Breast epithelium (tissue), 4 donors: ENCODE results near the gene SERTAD4. TPM values are rescaled to one million over a fixed set of nuclear protein-coding genes. Genes with fewer than 3 reads are reported as not detected.

Experiments used
- DNase-seq, 2 donors: peaks; one replicate each; pipeline ENCODE4 v3.0.0-alpha.2; 2019; ENCODE audit warnings: low spot score in 2 of 2
- H3K27ac ChIP-seq, 2 donors: fragments of 200-600 bp; sonication (generic) in 1 of 2; one replicate each; pipeline ENCODE4 v1.5.1; 2016 to 2019; ENCODE audit warnings: mild to moderate bottlenecking in 1 of 2
- H3K27me3 ChIP-seq, 2 donors: fragments of 200-600 bp; sonication (generic) in 1 of 2; one replicate each; pipeline versions ENCODE4 v1.5.1 to v1.6.0; 2017 to 2019; ENCODE audit warnings: control low read depth in 1 of 2, mild to moderate bottlenecking in 1 of 2
- H3K36me3 ChIP-seq: fragments of 200-600 bp; one replicate; pipeline ENCODE4 v1.5.1; 2019
- H3K4me1 ChIP-seq, 2 donors: fragments of 200-600 bp; sonication (generic); one replicate each; pipeline ENCODE4 v1.5.1; 2016 to 2019; ENCODE audit warnings: control low read depth in 1 of 2
- H3K4me3 ChIP-seq, 3 donors: fragments of 200-600 bp; sonication (generic); 1 replicate in 2 of 3; 2 replicates in 1 of 3; pipeline ENCODE4 v1.5.1; 2016 to 2019; ENCODE audit warnings: mild to moderate bottlenecking in 3 of 3, moderate library complexity in 2 of 3
- H3K9me3 ChIP-seq, 2 donors: fragments of 200-600 bp; sonication (generic) in 1 of 2; one replicate each; pipeline ENCODE4 v1.5.1; 2016 to 2019; ENCODE audit warnings: control low read depth in 1 of 2
- CTCF ChIP-seq, 3 donors: fragments of 450-650 bp; IDR thresholded peaks; one replicate each; pipeline ENCODE4 v1.5.1; 2016 to 2017; ENCODE audit warnings: antibody characterized with exemption in 3 of 3, mild to moderate bottlenecking in 3 of 3, moderate library complexity in 3 of 3
- POLR2A ChIP-seq: fragments of 450-650 bp; IDR thresholded peaks from one replicate; pipeline ENCODE4 v1.6.1; 2016; ENCODE audit warnings: antibody characterized with exemption, mild to moderate bottlenecking, moderate library complexity
- POLR2AphosphoS5 ChIP-seq, 3 donors: sonication (generic); formaldehyde crosslinking; IDR thresholded peaks; one replicate each; pipeline ENCODE4 v1.6.1; 2017; ENCODE audit warnings: antibody characterized with exemption in 3 of 3
- intact Hi-C: fragments of 100-400 bp; cut with DNase I; formaldehyde crosslinking; loops from one replicate; pipeline ENCODE4 v1.15.1; 2023; ENCODE audit warnings: low total_unique reads
- total RNA-seq, 3 donors: library from RNA; depleted of rRNA; stranded (reverse); fragments of >200 nt; gene quantifications; one replicate each; pipeline ENCODE4 v1.1.0, GENCODE V29; 2016

Gene SERTAD4
- total RNA-seq, 3 donors from 2014 or later: 0.80 to 47.9 (median 7.9) TPM

- TF ChIP-seq POLR2AphosphoS5 (IDR thresholded peaks at IDR 0.05) (no peak), CTCF (IDR thresholded peaks at IDR 0.05) (no peak), POLR2A (no peak)
- Histone ChIP-seq H3K27me3 (no peaks in the 10 kb centered on the region), H3K27ac (no peak overlapping the region), H3K4me3 (no peak overlapping the region), H3K9me3 (no peaks in the 10 kb centered on the region), H3K4me1 (no peaks in the 10 kb centered on the region), H3K36me3 (no peaks in the 10 kb centered on the region)
- no peak for DNase-seq
- intact Hi-C loops: no loop called here
Observed at GRCh38 chr1:210214573-210215409, 17.8 kb upstream of the SERTAD4 start.

GRCh38 chr1:210217482-210217881 lies 15.1 kb upstream of the SERTAD4 start:
- Histone ChIP-seq H3K36me3 (no peaks in the 10 kb centered on the region), H3K4me1 (no peaks in the 10 kb centered on the region), H3K27ac (no peak overlapping the region), H3K4me3 (no peak overlapping the region), H3K27me3 (no peaks in the 10 kb centered on the region), H3K9me3 (no peaks in the 10 kb centered on the region)
- no peak for DNase-seq
- TF ChIP-seq POLR2A (no peak), CTCF (IDR thresholded peaks at IDR 0.05) (no peak), POLR2AphosphoS5 (IDR thresholded peaks at IDR 0.05) (no peak)
- intact Hi-C loops: no loop called here

- Histone ChIP-seq H3K27ac (no peak overlapping the region), H3K4me1 (no peaks in the 10 kb centered on the region), H3K27me3 (no peaks in the 10 kb centered on the region), H3K4me3 (no peak overlapping the region), H3K36me3 (no peaks in the 10 kb centered on the region), H3K9me3 (no peaks in the 10 kb centered on the region)
- intact Hi-C loops: no loop called here
- DNase-seq: no peak
- no peak for TF ChIP-seq POLR2A
- no peak for TF ChIP-seq CTCF (IDR thresholded peaks at IDR 0.05)
- TF ChIP-seq POLR2AphosphoS5 (IDR thresholded peaks at IDR 0.05): no peak
Observed at GRCh38 chr1:210218047-210218446, 14.5 kb upstream of the SERTAD4 start.

- TF ChIP-seq POLR2AphosphoS5 (IDR thresholded peaks at IDR 0.05): no peak
- no peak for TF ChIP-seq POLR2A
- no peak for TF ChIP-seq CTCF (IDR thresholded peaks at IDR 0.05)
- no peaks in the 10 kb centered on the region for H3K36me3 ChIP-seq
- no peaks in the 10 kb centered on the region for H3K4me1 ChIP-seq
- no peak overlapping the region for H3K4me3 ChIP-seq
- no peak for DNase-seq
- peak overlapping the region in 1 of 2 donors; percentile 14 for H3K27ac ChIP-seq
- no peaks in the 10 kb centered on the region for H3K9me3 ChIP-seq
- no peaks in the 10 kb centered on the region for H3K27me3 ChIP-seq
- intact Hi-C loops: no loop called here
Observed at GRCh38 chr1:210222340-210223006, 10.1 kb upstream of the SERTAD4 start.
